Vagina (tissue), 2 donors: ENCODE results near the gene TTC9C.

Source experiments
- POLR2A ChIP-seq, 2 donors: fragments of 450-650 bp; IDR thresholded peaks; one replicate each; pipeline ENCODE4 v1.6.1; 2017; ENCODE audit warnings: antibody characterized with exemption in 2 of 2, mild to moderate bottlenecking in 2 of 2, moderate library complexity in 2 of 2
- POLR2AphosphoS5 ChIP-seq, 2 donors: sonication (generic); formaldehyde crosslinking; IDR thresholded peaks; one replicate each; pipeline ENCODE4 v1.9.0; 2017; ENCODE audit warnings: antibody characterized with exemption in 2 of 2, mild to moderate bottlenecking in 2 of 2, low read depth in 1 of 2; ENCODE audit not compliant: insufficient read depth in 1 of 2
- TF ChIP-seq, protein P1 (sequence below), 3 experiments: fragments of 450-650 bp in 2 of 3; fragments of 200-600 bp in 1 of 3; sonication (generic) in 1 of 3; IDR thresholded peaks; one replicate each; pipeline ENCODE4 v1.5.1; 2017 to 2019; ENCODE audit warnings: antibody characterized with exemption in 3 of 3, mild to moderate bottlenecking in 2 of 3, moderate library complexity in 2 of 3

DNA sequence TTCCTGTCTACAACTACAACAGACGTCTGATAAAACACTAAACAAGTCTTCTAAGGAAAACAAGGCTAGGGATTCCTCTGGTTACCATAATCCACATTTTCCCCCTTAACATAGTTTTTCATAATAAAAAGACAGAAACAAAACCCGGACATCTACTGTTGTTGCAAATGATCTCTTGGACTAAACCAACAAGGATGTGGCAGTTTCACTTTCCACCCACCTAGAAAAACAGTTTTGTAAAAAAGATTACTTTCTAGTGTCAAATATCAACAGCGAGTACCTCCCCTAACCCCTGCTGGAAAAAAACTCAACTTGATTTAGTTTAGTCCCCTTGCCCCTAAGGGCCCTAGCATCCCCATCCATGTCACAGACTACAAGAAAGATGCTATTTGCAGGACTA, 15.4 kb upstream of the TTC9C start:
- TF ChIP-seq POLR2AphosphoS5 (IDR thresholded peaks at IDR 0.05; ENCODE audit: insufficient read depth in 1 of 2, low read depth in 1 of 2) (no peak), POLR2A (IDR thresholded peaks at IDR 0.05) (no peak)
- TF ChIP-seq, protein P1, sequence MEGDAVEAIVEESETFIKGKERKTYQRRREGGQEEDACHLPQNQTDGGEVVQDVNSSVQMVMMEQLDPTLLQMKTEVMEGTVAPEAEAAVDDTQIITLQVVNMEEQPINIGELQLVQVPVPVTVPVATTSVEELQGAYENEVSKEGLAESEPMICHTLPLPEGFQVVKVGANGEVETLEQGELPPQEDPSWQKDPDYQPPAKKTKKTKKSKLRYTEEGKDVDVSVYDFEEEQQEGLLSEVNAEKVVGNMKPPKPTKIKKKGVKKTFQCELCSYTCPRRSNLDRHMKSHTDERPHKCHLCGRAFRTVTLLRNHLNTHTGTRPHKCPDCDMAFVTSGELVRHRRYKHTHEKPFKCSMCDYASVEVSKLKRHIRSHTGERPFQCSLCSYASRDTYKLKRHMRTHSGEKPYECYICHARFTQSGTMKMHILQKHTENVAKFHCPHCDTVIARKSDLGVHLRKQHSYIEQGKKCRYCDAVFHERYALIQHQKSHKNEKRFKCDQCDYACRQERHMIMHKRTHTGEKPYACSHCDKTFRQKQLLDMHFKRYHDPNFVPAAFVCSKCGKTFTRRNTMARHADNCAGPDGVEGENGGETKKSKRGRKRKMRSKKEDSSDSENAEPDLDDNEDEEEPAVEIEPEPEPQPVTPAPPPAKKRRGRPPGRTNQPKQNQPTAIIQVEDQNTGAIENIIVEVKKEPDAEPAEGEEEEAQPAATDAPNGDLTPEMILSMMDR (IDR thresholded peaks at IDR 0.05) = no peak
